Thymus (tissue), 14 donors: ENCODE measurements around the gene NBPF6. TPM values are rescaled to one million over a fixed set of nuclear protein-coding genes. Genes with fewer than 3 reads are reported as not detected.
"Not testable (repeated sequence)": the region's sequence is repeated elsewhere in the genome, so short reads cannot be mapped to it uniquely, and the experiment has no call there.

Source experiments
- DNase-seq, 9 donors: peaks; one replicate each; pipeline ENCODE4 v3.0.0-alpha.2; 2013; ENCODE audit warnings: low spot score in 9 of 9, low read depth in 6 of 9, missing footprints in 1 of 9
- H3K27ac ChIP-seq, 2 donors: one replicate each; pipeline ENCODE4 v1.5.1; 2013; ENCODE audit warnings: control low read depth in 1 of 2, low read depth in 1 of 2, low read length in 1 of 2, mild to moderate bottlenecking in 1 of 2, moderate library complexity in 1 of 2
- H3K27me3 ChIP-seq, 2 donors: one replicate each; pipeline ENCODE4 v1.5.1; 2013; ENCODE audit warnings: low read length in 1 of 2; ENCODE audit not compliant: control insufficient read depth in 2 of 2, insufficient read depth in 1 of 2
- H3K36me3 ChIP-seq, 2 donors: one replicate each; pipeline ENCODE4 v1.5.1; 2013; ENCODE audit warnings: low read length in 1 of 2, mild to moderate bottlenecking in 1 of 2, moderate library complexity in 1 of 2; ENCODE audit not compliant: control insufficient read depth in 2 of 2, insufficient read depth in 2 of 2
- H3K4me1 ChIP-seq, 2 donors: one replicate each; pipeline ENCODE4 v1.5.1; 2013; ENCODE audit warnings: low read length in 2 of 2; ENCODE audit not compliant: control insufficient read depth in 2 of 2, insufficient read depth in 2 of 2
- H3K4me3 ChIP-seq, 2 donors: one replicate each; pipeline ENCODE4 v1.5.1; 2013; ENCODE audit warnings: low read length in 2 of 2, control low read depth in 1 of 2, mild to moderate bottlenecking in 1 of 2
- H3K9me3 ChIP-seq, 2 donors: one replicate each; pipeline ENCODE4 v1.5.1; 2013; ENCODE audit warnings: low read length in 1 of 2, mild to moderate bottlenecking in 1 of 2; ENCODE audit not compliant: control insufficient read depth in 2 of 2, insufficient read depth in 1 of 2
- WGBS: extraction: QIAGEN DNeasy Blood & Tissue Kit; methylation state at CpG from one replicate; pipeline ENCODE4 v1.1.7; 2013; 5-methylcytosine and 5-hydroxymethylcytosine counted together
- long read RNA-seq, 10 donors: transcript quantifications; one replicate each; lab custom pipeline, GENCODE V29; 2026
- polyA plus RNA-seq: library from polyadenylated mRNA; stranded (reverse); fragments of 200-250 nt; gene quantifications from one replicate; pipeline ENCODE4 v1.2.3, GENCODE V29; 2013
- total RNA-seq: library from RNA; stranded (reverse); fragments of 120-200 nt; gene quantifications from one replicate; pipeline ENCODE4 v1.2.4, GENCODE V29; 2013
- donor health status: healthy.

NBPF6 gene
- total RNA-seq (not detected), polyA plus RNA-seq (0.07 TPM)
- long read RNA-seq, donor 1, result 0 reads
- long read RNA-seq, donor 2, result 0 reads
- long read RNA-seq, donor 3, result 0 reads
- long read RNA-seq, donor 4, result 0 reads
- long read RNA-seq, donor 5, result 0 reads
- long read RNA-seq, donor 6, result 0 reads
- long read RNA-seq, donor 7, result 0 reads
- long read RNA-seq, donor 8, result 0 reads
- long read RNA-seq, donor 9, result 0 reads
- long read RNA-seq, donor 10, result 0 reads

- not testable (repeated sequence) for DNase-seq, H3K9me3 ChIP-seq
- 100% methylated on average over 3 of the region's 5 CpGs for WGBS
These were observed at the start of gene NBPF6 for GRCh38 chr1:108450043-108450442. TSS of gene NBPF6 (plus strand) at chr1:108450343. CDS start at chr1:108450602, 259 bp downstream.

GRCh38 chr1:108411098-108411833 lies 38.9 kb upstream of the NBPF6 start:
- no CpG with 5 or more reads among the region's 6 CpGs for WGBS
- H3K9me3 ChIP-seq, DNase-seq, H3K36me3 ChIP-seq, H3K4me1 ChIP-seq, H3K27ac ChIP-seq, H3K4me3 ChIP-seq, H3K27me3 ChIP-seq: not testable (repeated sequence)

More at GRCh38 chr1:108450043-108450442, at the start of gene NBPF6:
- H3K36me3 ChIP-seq, H3K4me3 ChIP-seq, H3K27ac ChIP-seq, H3K27me3 ChIP-seq, H3K4me1 ChIP-seq: not testable (repeated sequence)

- H3K4me3 ChIP-seq, H3K4me1 ChIP-seq, H3K27ac ChIP-seq, H3K9me3 ChIP-seq, H3K27me3 ChIP-seq, H3K36me3 ChIP-seq, DNase-seq: not testable (repeated sequence)
- no CpG with 5 or more reads among the region's 5 CpGs for WGBS
These were observed 30.0 kb upstream of the NBPF6 start for GRCh38 chr1:108420129-108420528.

GRCh38 chr1:108421061-108421916 lies 28.9 kb upstream of the NBPF6 start:
- H3K36me3 ChIP-seq, H3K9me3 ChIP-seq, H3K27ac ChIP-seq, H3K27me3 ChIP-seq, DNase-seq, H3K4me3 ChIP-seq, H3K4me1 ChIP-seq: not testable (repeated sequence)
- WGBS, result no CpG with 5 or more reads among the region's 61 CpGs

- not testable (repeated sequence) for DNase-seq, H3K36me3 ChIP-seq, H3K4me1 ChIP-seq, H3K27ac ChIP-seq, H3K27me3 ChIP-seq, H3K4me3 ChIP-seq, H3K9me3 ChIP-seq
- 84% methylated on average over 1 of the region's 1 CpG for WGBS
These were observed 23.3 kb upstream of the NBPF6 start for GRCh38 chr1:108426877-108427276.

GRCh38 chr1:108432002-108432401 lies 18.1 kb upstream of the NBPF6 start:
- H3K36me3 ChIP-seq, H3K27ac ChIP-seq, H3K27me3 ChIP-seq, DNase-seq, H3K9me3 ChIP-seq, H3K4me1 ChIP-seq, H3K4me3 ChIP-seq: not testable (repeated sequence)
- WGBS, result no CpG with 5 or more reads among the region's 11 CpGs

GRCh38 chr1:108433404-108433803 lies 16.7 kb upstream of the NBPF6 start:
- H3K27me3 ChIP-seq, DNase-seq, H3K9me3 ChIP-seq, H3K36me3 ChIP-seq, H3K4me1 ChIP-seq, H3K27ac ChIP-seq, H3K4me3 ChIP-seq: not testable (repeated sequence)
- no CpG with 5 or more reads among the region's 3 CpGs for WGBS

GRCh38 chr1:108438536-108438935 lies 11.6 kb upstream of the NBPF6 start:
- H3K4me3 ChIP-seq, DNase-seq, H3K4me1 ChIP-seq, H3K36me3 ChIP-seq, H3K9me3 ChIP-seq, H3K27ac ChIP-seq, H3K27me3 ChIP-seq: not testable (repeated sequence)

GRCh38 chr1:108454521-108454920 lies 4.4 kb downstream of the NBPF6 start:
- H3K27ac ChIP-seq, H3K36me3 ChIP-seq, H3K4me3 ChIP-seq, H3K27me3 ChIP-seq, H3K4me1 ChIP-seq, DNase-seq, H3K9me3 ChIP-seq: not testable (repeated sequence)
- WGBS, result no CpG with 5 or more reads among the region's 2 CpGs
